Activated CD4-positive, alpha-beta T cell treated with anti-CD3 and anti-CD28 coated beads, Interleukin-2, amount 10 ng/mL, durations not matched to agents 7 days and 5 days (primary cell): ENCODE data around the gene DYNC1I1. TPM values are rescaled to one million over a fixed set of nuclear protein-coding genes. Genes with fewer than 3 reads are reported as not detected.

ENCODE experiments used
- CTCF ChIA-PET: fragments of 350-600 bp; sonication (Branson Sonifier 250); formaldehyde crosslinking; loops from one replicate; lab custom pipeline; 2021; ENCODE audit warnings: antibody characterized with exemption; lab: Charles Lee
- POLR2A ChIA-PET: fragments of 350-600 bp; sonication (Branson Sonifier 250); formaldehyde crosslinking; loops from one replicate; lab custom pipeline; 2021; ENCODE audit warnings: antibody characterized with exemption; lab: Charles Lee
- DNase-seq: peaks from one replicate; pipeline ENCODE4 v3.0.0-alpha.2; 2020
- H3K27ac Mint-ChIP-seq: one replicate; pipeline ENCODE4 v1.8.0; 2021; ENCODE audit warnings: mild to moderate bottlenecking, moderate library complexity, mixed read lengths
- H3K27me3 Mint-ChIP-seq: one replicate; pipeline ENCODE4 v1.8.0; 2021; ENCODE audit warnings: mixed read lengths
- H3K36me3 Mint-ChIP-seq: one replicate; pipeline ENCODE4 v1.8.0; 2021; ENCODE audit warnings: low read depth, mixed read lengths
- H3K4me1 Mint-ChIP-seq: one replicate; pipeline ENCODE4 v1.8.0; 2021; ENCODE audit warnings: mixed read lengths
- H3K4me3 Mint-ChIP-seq: one replicate; pipeline ENCODE4 v1.8.0; 2021; ENCODE audit warnings: mild to moderate bottlenecking, moderate library complexity, mixed read lengths
- H3K9me3 Mint-ChIP-seq: one replicate; pipeline ENCODE4 v1.8.0; 2021; ENCODE audit warnings: mixed read lengths
- total RNA-seq, 2 experiments: library from RNA; stranded (reverse); gene quantifications; one replicate each; pipeline ENCODE4 v1.2.3, GENCODE V29; 2021

The DYNC1I1 gene
- total RNA-seq, 2 experiments from 2014 or later: not detected

DNA sequence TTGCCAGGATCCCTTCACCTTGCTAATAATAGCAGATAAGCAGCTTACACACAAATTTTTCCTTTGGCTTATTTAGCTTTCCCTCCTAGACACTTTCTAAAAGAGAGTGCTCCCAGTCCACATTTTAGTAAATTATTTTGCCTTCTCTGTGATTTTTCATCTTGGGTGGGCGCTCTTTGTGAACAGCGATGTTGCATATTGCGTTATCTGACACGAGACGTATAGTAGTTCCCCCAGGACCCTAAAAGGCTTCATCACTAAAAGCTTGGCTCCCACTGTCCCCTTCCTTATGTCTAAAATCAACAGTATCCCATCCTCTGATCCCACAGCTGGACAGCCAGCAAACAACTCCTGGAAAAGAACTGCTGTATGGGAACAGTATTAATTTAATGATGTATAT lies 232.9 kb downstream of the DYNC1I1 start:
- Mint-ChIP-seq H3K27ac (no peak overlapping the region), H3K36me3 (no peaks in the 10 kb centered on the region), H3K4me3 (no peak overlapping the region), H3K27me3 (peaks cover 11% of the 10 kb centered on the region), H3K9me3 (no peaks in the 10 kb centered on the region), H3K4me1 (no peaks in the 10 kb centered on the region)
- DNase-seq: no peak
- ChIA-PET POLR2A (no interaction called here), CTCF (no interaction called here)

DNA sequence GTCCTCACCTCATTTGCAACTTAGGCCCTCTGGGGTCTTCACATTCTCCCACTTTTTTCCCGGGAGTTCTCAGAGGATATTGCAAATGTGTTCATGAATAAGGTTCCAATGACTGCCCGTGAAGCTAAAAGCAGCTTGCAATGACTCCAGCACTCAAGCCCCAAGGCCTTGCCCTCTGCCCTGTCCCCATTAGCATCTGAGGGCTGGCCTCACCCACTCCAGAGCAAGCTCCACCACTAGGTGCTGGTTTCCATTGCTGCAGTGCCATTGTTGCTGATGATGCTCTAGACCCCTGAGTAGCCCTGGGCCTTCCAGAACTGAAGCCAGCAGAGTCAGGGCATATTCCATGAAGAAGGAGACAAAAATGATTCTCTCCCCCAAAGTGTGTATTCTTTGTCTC lies 236.8 kb downstream of the DYNC1I1 start:
- Mint-ChIP-seq H3K27ac (no peak overlapping the region), H3K36me3 (no peaks in the 10 kb centered on the region), H3K27me3 (peaks cover 11% of the 10 kb centered on the region), H3K4me3 (no peak overlapping the region), H3K9me3 (no peaks in the 10 kb centered on the region), H3K4me1 (no peaks in the 10 kb centered on the region)
- POLR2A ChIA-PET: no interaction called here
- CTCF ChIA-PET: no interaction called here
- DNase-seq: no peak

DNA sequence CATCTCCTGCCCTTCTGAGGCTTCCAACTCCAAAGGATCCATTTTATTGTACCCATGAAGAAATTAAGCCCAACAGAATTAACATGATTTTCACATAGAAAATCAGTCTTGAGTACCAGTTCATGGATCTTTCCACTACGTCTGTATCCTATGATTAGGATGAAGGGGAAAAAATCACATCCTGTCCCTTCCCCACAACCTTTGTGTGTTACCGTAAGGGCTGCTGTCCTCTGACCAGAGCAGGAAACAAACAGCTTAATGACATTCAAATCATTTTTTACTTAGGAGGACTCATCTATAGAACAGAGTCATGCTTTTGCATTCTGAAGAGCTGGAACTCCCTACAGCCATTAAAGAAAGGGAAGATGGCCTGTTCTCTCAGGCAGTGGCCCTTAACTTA lies 241.5 kb downstream of the DYNC1I1 start:
- no peak for DNase-seq
- Mint-ChIP-seq H3K4me3 (no peak overlapping the region), H3K27me3 (peaks cover 12% of the 10 kb centered on the region), H3K9me3 (no peaks in the 10 kb centered on the region), H3K36me3 (no peaks in the 10 kb centered on the region), H3K4me1 (peaks cover 6% of the 10 kb centered on the region), H3K27ac (no peak overlapping the region)
- POLR2A ChIA-PET: no interaction called here
- CTCF ChIA-PET: no interaction called here

DNA sequence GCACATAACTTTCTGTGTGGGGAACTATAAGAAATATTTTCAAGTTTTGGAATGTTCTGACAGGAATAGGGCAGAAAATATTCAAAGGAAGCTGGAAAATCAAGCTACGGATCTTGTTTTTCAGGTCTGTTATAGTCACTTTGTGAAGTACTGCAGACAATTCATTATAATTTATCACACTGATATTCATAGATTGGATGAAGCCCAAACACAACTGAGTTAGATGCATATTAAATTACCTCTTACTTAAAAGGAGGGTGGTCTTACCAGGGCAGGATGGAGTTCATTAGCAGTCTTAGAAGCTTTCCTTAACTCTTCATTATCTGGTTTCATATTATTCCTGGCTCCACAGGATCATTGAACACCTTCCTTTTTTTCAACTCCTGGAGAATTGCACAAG lies 242.3 kb downstream of the DYNC1I1 start:
- Mint-ChIP-seq H3K27ac (no peak overlapping the region), H3K36me3 (no peaks in the 10 kb centered on the region), H3K27me3 (peaks cover 12% of the 10 kb centered on the region), H3K4me1 (peaks cover 6% of the 10 kb centered on the region), H3K4me3 (no peak overlapping the region), H3K9me3 (no peaks in the 10 kb centered on the region)
- ChIA-PET CTCF (no interaction called here), POLR2A (no interaction called here)
- DNase-seq: no peak

DNA sequence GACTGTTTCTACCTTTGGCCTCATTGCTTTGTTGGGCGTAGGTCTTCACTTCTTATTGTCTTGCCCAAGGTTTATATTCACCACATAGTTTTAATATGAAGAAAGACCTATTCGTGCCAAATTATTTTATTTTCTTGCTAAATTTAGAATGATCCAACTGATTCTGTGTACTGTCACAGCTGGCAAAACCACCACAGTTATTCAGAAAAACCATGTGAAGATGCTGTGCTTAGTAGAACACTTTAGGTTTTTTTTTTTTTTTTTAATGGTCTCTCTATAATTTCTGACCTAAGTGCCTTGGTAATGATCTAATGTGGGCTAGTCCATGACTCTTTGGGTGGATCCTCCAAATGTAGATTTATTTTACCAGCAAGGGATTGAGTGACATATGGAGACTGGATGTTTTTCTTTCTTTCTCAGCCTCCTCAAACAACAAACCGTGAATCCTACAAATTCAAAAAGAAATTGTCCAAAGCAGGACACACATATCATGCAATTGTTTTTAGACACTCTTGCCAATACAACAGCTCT lies 243.8 kb downstream of the DYNC1I1 start:
- peaks cover 12% of the 10 kb centered on the region for H3K27me3 Mint-ChIP-seq
- no peak overlapping the region for H3K4me3 Mint-ChIP-seq
- ChIA-PET CTCF (no interaction called here), POLR2A (no interaction called here)
- H3K27ac Mint-ChIP-seq: no peak overlapping the region
- H3K9me3 Mint-ChIP-seq: peaks cover 3% of the 10 kb centered on the region
- H3K4me1 Mint-ChIP-seq: peaks cover 6% of the 10 kb centered on the region
- DNase-seq: no peak
- no peaks in the 10 kb centered on the region for H3K36me3 Mint-ChIP-seq

DNA sequence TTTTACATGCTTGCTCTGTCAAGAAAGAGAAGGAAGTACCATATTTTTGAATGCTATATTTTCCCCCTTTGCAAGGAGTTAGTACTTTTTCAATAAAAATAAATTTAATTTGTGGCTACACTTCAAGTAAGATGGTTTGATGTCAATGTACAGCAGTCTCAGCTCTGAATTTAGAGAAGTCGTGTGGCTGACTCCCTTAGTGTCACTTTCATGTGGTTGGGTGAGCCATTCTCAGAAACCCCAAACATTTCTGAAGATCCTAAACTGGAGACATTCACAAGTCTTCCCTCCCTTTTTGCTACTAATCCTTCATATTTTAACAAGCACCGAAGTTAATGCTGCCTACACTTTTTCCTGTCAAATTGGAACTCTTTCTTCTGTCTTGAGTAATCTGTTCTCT lies 244.4 kb downstream of the DYNC1I1 start:
- no peak for DNase-seq
- no peak overlapping the region for H3K4me3 Mint-ChIP-seq
- peaks cover 6% of the 10 kb centered on the region for H3K4me1 Mint-ChIP-seq
- no peaks in the 10 kb centered on the region for H3K36me3 Mint-ChIP-seq
- H3K27me3 Mint-ChIP-seq: peaks cover 12% of the 10 kb centered on the region
- H3K27ac Mint-ChIP-seq: no peak overlapping the region
- H3K9me3 Mint-ChIP-seq: peaks cover 3% of the 10 kb centered on the region
- ChIA-PET CTCF (no interaction called here), POLR2A (no interaction called here)

DNA sequence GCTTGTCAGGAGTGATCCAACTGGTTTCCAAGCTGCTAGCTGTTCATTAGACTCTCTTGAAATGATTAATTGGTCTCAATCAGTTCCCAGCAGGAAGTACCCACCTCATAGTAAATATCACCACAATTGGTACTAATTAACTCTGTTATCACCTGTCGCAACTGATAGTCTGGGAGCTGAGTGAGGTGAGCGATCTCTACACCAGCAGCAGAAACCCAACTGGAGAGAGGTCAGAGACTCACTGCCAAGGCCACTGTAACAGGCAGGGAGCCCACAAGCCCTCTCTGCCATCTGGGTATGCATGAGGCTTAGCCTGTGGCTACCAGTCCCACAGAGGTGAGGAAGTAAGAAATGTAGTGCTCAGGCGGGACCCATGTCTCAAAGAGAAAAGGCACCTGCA lies 245.5 kb downstream of the DYNC1I1 start:
- CTCF ChIA-PET: no interaction called here
- POLR2A ChIA-PET: no interaction called here
- H3K4me1 Mint-ChIP-seq: peaks cover 6% of the 10 kb centered on the region
- H3K4me3 Mint-ChIP-seq: no peak overlapping the region
- no peaks in the 10 kb centered on the region for H3K36me3 Mint-ChIP-seq
- peaks cover 3% of the 10 kb centered on the region for H3K9me3 Mint-ChIP-seq
- H3K27me3 Mint-ChIP-seq: peaks cover 10% of the 10 kb centered on the region
- no peak for DNase-seq
- H3K27ac Mint-ChIP-seq: no peak overlapping the region

DNA sequence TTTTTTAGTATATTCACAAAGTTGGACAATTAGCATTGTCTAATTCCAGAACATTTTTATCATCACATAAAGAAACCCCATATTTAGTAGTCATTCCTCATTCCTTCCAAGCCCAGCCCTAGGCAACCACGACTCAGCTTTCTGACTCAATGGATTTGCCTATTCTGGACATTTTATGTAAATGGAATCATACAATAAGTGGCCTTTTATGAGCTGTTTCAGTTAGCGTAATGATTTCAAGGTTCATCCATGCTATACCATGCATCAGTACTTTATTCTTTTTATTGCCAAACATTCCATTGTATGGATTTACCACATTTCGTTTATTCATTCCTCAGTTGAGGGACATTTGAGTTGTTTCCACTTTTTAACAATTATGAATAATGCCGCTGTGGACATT lies 249.2 kb downstream of the DYNC1I1 start:
- Mint-ChIP-seq H3K4me1 (peaks cover 5% of the 10 kb centered on the region), H3K36me3 (no peaks in the 10 kb centered on the region), H3K9me3 (peaks cover 3% of the 10 kb centered on the region), H3K27ac (no peak overlapping the region), H3K27me3 (peaks cover 8% of the 10 kb centered on the region), H3K4me3 (no peak overlapping the region)
- ChIA-PET POLR2A (no interaction called here), CTCF (interaction anchor here (0.6 kb wide), 1 partner anchor 763 kb away, joined by 3 read pairs; no protein-coding TSS in a partner anchor)
- DNase-seq: no peak

DNA sequence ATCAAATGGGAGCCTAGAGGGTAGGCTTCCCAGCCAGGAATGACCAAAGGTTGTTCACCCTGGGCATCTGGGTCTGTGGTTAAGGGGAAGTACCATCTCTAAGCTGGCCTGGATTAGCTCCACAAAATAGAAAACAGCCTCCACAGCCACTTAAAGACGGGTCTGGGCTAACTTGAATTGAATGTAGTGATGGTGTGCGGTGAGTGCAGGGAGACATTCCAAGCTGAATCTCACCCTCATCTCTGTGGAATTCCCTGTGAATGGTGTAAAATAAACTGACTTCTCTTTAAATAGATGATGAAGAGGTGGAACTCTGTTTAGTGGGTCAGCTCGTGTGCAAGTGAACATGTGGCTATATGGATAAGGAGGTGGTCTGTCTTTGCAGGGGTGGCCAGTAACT lies 251.0 kb downstream of the DYNC1I1 start:
- H3K27me3 Mint-ChIP-seq: peaks cover 8% of the 10 kb centered on the region
- H3K36me3 Mint-ChIP-seq: no peaks in the 10 kb centered on the region
- DNase-seq: no peak
- H3K4me3 Mint-ChIP-seq: no peak overlapping the region
- no peak overlapping the region for H3K27ac Mint-ChIP-seq
- no peaks in the 10 kb centered on the region for H3K4me1 Mint-ChIP-seq
- POLR2A ChIA-PET: no interaction called here
- CTCF ChIA-PET: interaction anchor here (1.2 kb wide), 1 partner anchor 108 kb away, joined by 3 read pairs; no protein-coding TSS in a partner anchor
- H3K9me3 Mint-ChIP-seq: peaks cover 3% of the 10 kb centered on the region

DNA sequence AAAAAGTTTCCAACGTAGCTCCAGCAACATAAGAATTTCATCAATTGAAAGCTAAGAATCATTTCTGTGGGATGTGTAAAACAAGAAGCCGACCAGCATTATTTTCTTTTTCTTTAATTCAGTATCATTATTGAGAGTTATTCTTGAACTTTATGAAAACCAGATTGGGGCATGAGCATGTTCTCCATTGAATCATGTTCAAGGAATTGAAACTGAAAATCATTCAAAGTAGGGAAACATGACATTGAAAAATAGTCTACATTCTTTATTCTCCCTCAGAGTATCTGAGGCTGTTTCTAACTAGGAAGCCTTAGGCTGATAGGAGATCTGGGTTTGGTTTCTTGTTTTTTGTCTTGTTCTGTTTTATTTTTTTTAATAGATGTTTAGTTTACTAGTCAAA lies 253.7 kb downstream of the DYNC1I1 start:
- Mint-ChIP-seq H3K4me3 (no peak overlapping the region), H3K27ac (no peak overlapping the region), H3K36me3 (no peaks in the 10 kb centered on the region), H3K27me3 (peaks cover 8% of the 10 kb centered on the region), H3K9me3 (no peaks in the 10 kb centered on the region), H3K4me1 (peaks cover 7% of the 10 kb centered on the region)
- ChIA-PET CTCF (no interaction called here), POLR2A (no interaction called here)
- DNase-seq: no peak

DNA sequence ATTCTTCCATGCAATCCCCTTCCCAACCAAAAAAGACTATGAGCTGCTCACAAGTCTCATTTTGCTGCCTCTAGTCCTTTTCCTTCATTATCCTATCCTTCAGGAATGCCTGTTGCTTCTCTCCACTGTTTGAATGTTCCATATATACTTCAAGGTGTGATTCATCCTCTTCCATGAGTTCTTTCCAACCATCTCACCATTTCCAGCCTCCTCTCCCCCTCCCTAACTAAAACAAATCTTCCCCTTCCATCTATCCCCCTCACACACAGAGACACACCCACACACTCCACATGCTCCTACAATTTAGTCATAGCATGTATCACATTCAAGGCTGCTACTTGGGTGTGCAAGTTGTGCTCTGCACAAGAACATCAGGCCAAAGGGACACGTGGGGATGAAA lies 254.3 kb downstream of the DYNC1I1 start:
- no peak for DNase-seq
- ChIA-PET CTCF (no interaction called here), POLR2A (no interaction called here)
- H3K4me3 Mint-ChIP-seq: no peak overlapping the region
- H3K27ac Mint-ChIP-seq: no peak overlapping the region
- H3K27me3 Mint-ChIP-seq: peaks cover 8% of the 10 kb centered on the region
- no peaks in the 10 kb centered on the region for H3K9me3 Mint-ChIP-seq
- peaks cover 7% of the 10 kb centered on the region for H3K4me1 Mint-ChIP-seq
- no peaks in the 10 kb centered on the region for H3K36me3 Mint-ChIP-seq

DNA sequence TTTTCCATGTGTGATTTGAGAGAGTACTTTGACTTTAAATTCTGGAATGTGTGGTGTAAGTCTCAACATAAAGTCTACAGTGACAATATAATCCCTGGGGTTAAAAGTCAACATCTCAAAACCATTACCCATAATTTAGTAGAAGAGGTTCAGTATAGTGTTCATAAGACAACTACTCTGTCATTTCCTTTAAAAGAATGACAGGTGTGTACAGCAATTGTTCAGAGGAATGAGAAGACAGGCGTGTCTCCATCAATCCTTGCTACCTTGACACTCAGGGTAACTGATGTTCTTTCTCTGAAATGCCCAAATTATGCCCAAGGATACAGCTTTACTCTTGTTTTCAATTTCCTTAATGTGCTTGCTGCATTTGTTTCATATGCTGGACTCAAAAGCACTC lies 256.4 kb downstream of the DYNC1I1 start:
- no peak for DNase-seq
- Mint-ChIP-seq H3K27me3 (peaks cover 11% of the 10 kb centered on the region), H3K4me1 (peaks cover 7% of the 10 kb centered on the region), H3K4me3 (no peak overlapping the region), H3K27ac (no peak overlapping the region), H3K36me3 (no peaks in the 10 kb centered on the region), H3K9me3 (no peaks in the 10 kb centered on the region)
- POLR2A ChIA-PET: no interaction called here
- CTCF ChIA-PET: no interaction called here

DNA sequence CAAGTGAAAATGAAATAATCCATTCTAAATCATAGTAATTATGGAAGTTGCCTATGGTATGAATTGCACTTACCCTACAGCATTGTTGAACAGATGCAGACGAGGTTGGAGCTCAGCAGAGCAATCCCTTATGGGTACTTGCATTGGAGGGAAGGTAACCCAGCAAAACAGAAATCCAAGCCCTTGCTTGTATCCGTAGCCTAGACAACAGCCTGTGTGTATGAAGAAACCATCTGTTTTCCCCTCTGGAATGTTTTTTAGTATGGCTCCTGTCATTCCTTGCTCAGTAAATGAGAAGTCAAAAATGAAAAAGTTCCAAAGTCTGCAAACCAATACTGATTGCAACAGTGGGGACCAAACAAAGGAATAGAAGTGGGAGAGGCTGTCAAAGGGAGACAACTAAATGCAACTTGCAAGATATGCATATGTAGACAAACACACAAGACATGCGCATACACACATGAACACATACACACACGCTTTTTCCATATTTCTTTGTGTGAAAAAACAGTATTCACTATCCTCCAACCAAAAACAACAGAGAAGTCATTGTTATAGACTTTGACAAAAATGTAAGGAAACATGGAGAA lies 260.8 kb downstream of the DYNC1I1 start:
- no peak overlapping the region for H3K4me3 Mint-ChIP-seq
- ChIA-PET CTCF (no interaction called here), POLR2A (no interaction called here)
- no peaks in the 10 kb centered on the region for H3K9me3 Mint-ChIP-seq
- H3K36me3 Mint-ChIP-seq: no peaks in the 10 kb centered on the region
- peaks cover 4% of the 10 kb centered on the region for H3K27me3 Mint-ChIP-seq
- DNase-seq: no peak
- peaks cover 7% of the 10 kb centered on the region for H3K4me1 Mint-ChIP-seq
- no peak overlapping the region for H3K27ac Mint-ChIP-seq
